ENCODE results near the gene RNF2.

- TF ChIP-seq EZH2 (IDR thresholded peaks at IDR 0.05; ENCODE audit: low read depth) (no peak), CTCF (conservative IDR thresholded peaks at IDR 0.05) (no peak)
Observed at GRCh38 chr1:185062710-185063370, 17.5 kb downstream of the RNF2 start.
